Measurements from ENCODE around the gene LARP4. TPM values are rescaled to one million over a fixed set of nuclear protein-coding genes. Genes with fewer than 3 reads are reported as not detected.

The LARP4 gene
- polyA plus RNA-seq, 3 donors: 5.9 to 15.8 (median 11.7) TPM

- no peak overlapping the region for H3K4me2 ChIP-seq (replicated peaks; ENCODE audit: extremely low read depth, low read length, poor library complexity, severe bottlenecking)
- H2AFZ ChIP-seq (ENCODE audit: insufficient read depth, low read depth, low read length, poor library complexity, severe bottlenecking): no peak overlapping the region
- H3K27me3 Mint-ChIP-seq (ENCODE audit: low read depth in 3 of 3): peaks cover 0 to 3% (median 0%) of the 10 kb centered on the region in 3 donors
- peaks cover 84% of the 10 kb centered on the region for H3K79me2 ChIP-seq (ENCODE audit: insufficient read depth, low read length)
- no peak overlapping the region for H3K4me3 Mint-ChIP-seq
- H3K9me3 ChIP-seq (replicated peaks in 1 of 2; ENCODE audit: control insufficient read depth in 1 of 2, insufficient read depth in 1 of 2, low read length in 2 of 2): no peaks in the 10 kb centered on the region
- H3K4me1 ChIP-seq (ENCODE audit: control insufficient read depth in 1 of 2, insufficient read depth in 2 of 2, low read length in 2 of 2): peaks cover 17 to 24% of the 10 kb centered on the region in 2 donors
- peaks cover 4 to 14% of the 10 kb centered on the region in 2 donors for H3K36me3 Mint-ChIP-seq
- intact Hi-C loops (cut with micrococcal nuclease): no loop called here
- no peak overlapping the region for H3K27ac ChIP-seq (ENCODE audit: low read depth in 1 of 2, low read length in 2 of 2)
- H4K20me1 ChIP-seq (ENCODE audit: insufficient read depth, low read length): peaks cover 35% of the 10 kb centered on the region
- no peaks in the 10 kb centered on the region for H3K27me3 ChIP-seq (ENCODE audit: control insufficient read depth in 2 of 2, insufficient read depth in 2 of 2, low read length in 2 of 2)
- TF ChIP-seq CTCF (IDR thresholded peaks at IDR 0.05): no peak
- H3K4me1 Mint-ChIP-seq: peaks cover 23% of the 10 kb centered on the region
- DNase-seq: no peak
- H3K36me3 ChIP-seq (replicated peaks in 1 of 2; ENCODE audit: control insufficient read depth in 1 of 2, insufficient read depth in 2 of 2, low read length in 2 of 2): peaks cover 2 to 7% of the 10 kb centered on the region in 2 donors
- no peak overlapping the region for H3K9ac ChIP-seq (ENCODE audit: insufficient read depth, low read length, poor library complexity, severe bottlenecking)
- H3K4me3 ChIP-seq (replicated peaks in 1 of 3; ENCODE audit: low read depth in 2 of 3, low read length in 3 of 3): no peak overlapping the region
- 98% methylated on average over 5 of the region's 8 CpGs for WGBS (ENCODE audit: insufficient coverage)
- no peak overlapping the region for H3K27ac Mint-ChIP-seq
- H3K9me3 Mint-ChIP-seq: peaks cover 0 to 3% (median 0%) of the 10 kb centered on the region in 7 donors
Measured at GRCh38 chr12:50404307-50404706, 3.6 kb downstream of the LARP4 start.

- intact Hi-C loops (cut with micrococcal nuclease): no loop called here
- Histone ChIP-seq H3K4me2 (replicated peaks; ENCODE audit: extremely low read depth, low read length, poor library complexity, severe bottlenecking) (no peak overlapping the region), H3K36me3 (replicated peaks in 1 of 2; ENCODE audit: control insufficient read depth in 1 of 2, insufficient read depth in 2 of 2, low read length in 2 of 2) (peaks cover 7 to 16% of the 10 kb centered on the region in 2 donors), H3K9ac (ENCODE audit: insufficient read depth, low read length, poor library complexity, severe bottlenecking) (no peak overlapping the region), H3K27ac (ENCODE audit: low read depth in 1 of 2, low read length in 2 of 2) (no peak overlapping the region), H3K27me3 (ENCODE audit: control insufficient read depth in 2 of 2, insufficient read depth in 2 of 2, low read length in 2 of 2) (no peaks in the 10 kb centered on the region), H3K4me3 (replicated peaks in 1 of 3; ENCODE audit: low read depth in 2 of 3, low read length in 3 of 3) (no peak overlapping the region), H3K9me3 (replicated peaks in 1 of 2; ENCODE audit: control insufficient read depth in 1 of 2, insufficient read depth in 1 of 2, low read length in 2 of 2) (no peaks in the 10 kb centered on the region), H4K20me1 (ENCODE audit: insufficient read depth, low read length) (peaks cover 73% of the 10 kb centered on the region), H3K79me2 (ENCODE audit: insufficient read depth, low read length) (peaks cover 97% of the 10 kb centered on the region), H3K4me1 (ENCODE audit: control insufficient read depth in 1 of 2, insufficient read depth in 2 of 2, low read length in 2 of 2) (peaks cover 0 to 3% of the 10 kb centered on the region in 2 donors), H2AFZ (ENCODE audit: insufficient read depth, low read depth, low read length, poor library complexity, severe bottlenecking) (no peak overlapping the region)
- TF ChIP-seq CTCF (IDR thresholded peaks at IDR 0.05): no peak
- Mint-ChIP-seq H3K9me3 (no peaks in the 10 kb centered on the region), H3K4me1 (peaks cover 10% of the 10 kb centered on the region), H3K27me3 (ENCODE audit: low read depth in 3 of 3) (no peaks in the 10 kb centered on the region), H3K36me3 (peaks cover 19 to 31% of the 10 kb centered on the region in 2 donors), H3K27ac (no peak overlapping the region), H3K4me3 (no peak overlapping the region)
- 100% methylated on average over 2 of the region's 9 CpGs for WGBS (ENCODE audit: insufficient coverage)
- no peak for DNase-seq
Measured at GRCh38 chr12:50411051-50411660, 10.5 kb downstream of the LARP4 start.
